Body of pancreas (tissue), 4 donors: ENCODE measurements around the gene APPBP2.

Experiments used
- CTCF ChIP-seq, 7 experiments: fragments of 450-650 bp in 4 of 7; fragments of 200-600 bp in 3 of 7; sonication (generic) in 3 of 7; IDR thresholded peaks; one replicate each; pipeline ENCODE4 v1.5.1; 2016 to 2019; ENCODE audit warnings: antibody characterized with exemption in 7 of 7
- POLR2A ChIP-seq, 3 donors: fragments of 450-650 bp; IDR thresholded peaks; one replicate each; pipeline ENCODE4 v1.6.1; 2016; ENCODE audit warnings: antibody characterized with exemption in 3 of 3, mild to moderate bottlenecking in 2 of 3

GRCh38 chr17:60415146-60415545, 110.9 kb downstream of the APPBP2 start:
- no peak for TF ChIP-seq CTCF (IDR thresholded peaks at IDR 0.05)
- TF ChIP-seq POLR2A (IDR thresholded peaks at IDR 0.05) = no peak
